Measurements from ENCODE around the gene ARID3A. TPM values are rescaled to one million over a fixed set of nuclear protein-coding genes. Genes with fewer than 3 reads are reported as not detected.

ARID3A gene
- total and polyA plus RNA-seq, 2 of the 13 experiments (the other 11 are each of a cell fraction or from before 2014, with no cell fraction given): 71.3 to 77.9 TPM

GRCh38 chr19:917323-918151, 8.3 kb upstream of the ARID3A start, which contains the start of gene KISS1R (continued):
- TF ChIP-seq CSRNP1 (CRISPR knock-in tag; IDR thresholded peaks at IDR 0.05): peak; percentile 88
- no peak for TF ChIP-seq ZNF101 (CRISPR knock-in tag; IDR thresholded peaks at IDR 0.05; ENCODE audit: borderline replicate concordance, low read depth)
- TF ChIP-seq ZNF777 (CRISPR knock-in tag; IDR thresholded peaks at IDR 0.05): peak; percentile 88; the same call in 1 of the 2 replicates
- TF ChIP-seq IRF2 (CRISPR knock-in tag; IDR thresholded peaks at IDR 0.05): no peak
- TF ChIP-seq FOXA1 (IDR thresholded peaks at IDR 0.05): no peak
- 0 out of 2 replicates have a peak, but pooled peaks have one; percentile 20 for TF ChIP-seq FOXA1 (CRISPR knock-in tag; IDR thresholded peaks at IDR 0.05)
- TF ChIP-seq SKI (IDR thresholded peaks at IDR 0.05; ENCODE audit: partially characterized antibody): peak; percentile 23
- TF ChIP-seq, protein P1, sequence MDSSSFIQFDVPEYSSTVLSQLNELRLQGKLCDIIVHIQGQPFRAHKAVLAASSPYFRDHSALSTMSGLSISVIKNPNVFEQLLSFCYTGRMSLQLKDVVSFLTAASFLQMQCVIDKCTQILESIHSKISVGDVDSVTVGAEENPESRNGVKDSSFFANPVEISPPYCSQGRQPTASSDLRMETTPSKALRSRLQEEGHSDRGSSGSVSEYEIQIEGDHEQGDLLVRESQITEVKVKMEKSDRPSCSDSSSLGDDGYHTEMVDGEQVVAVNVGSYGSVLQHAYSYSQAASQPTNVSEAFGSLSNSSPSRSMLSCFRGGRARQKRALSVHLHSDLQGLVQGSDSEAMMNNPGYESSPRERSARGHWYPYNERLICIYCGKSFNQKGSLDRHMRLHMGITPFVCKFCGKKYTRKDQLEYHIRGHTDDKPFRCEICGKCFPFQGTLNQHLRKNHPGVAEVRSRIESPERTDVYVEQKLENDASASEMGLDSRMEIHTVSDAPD (CRISPR knock-in tag; IDR thresholded peaks at IDR 0.05): 0 out of 2 replicates have a peak, but pooled peaks have one; percentile 58
- TF ChIP-seq HNRNPH1 (optimal IDR thresholded peaks at IDR 0.05; ENCODE audit: low read depth, low read length): no peak
- TF ChIP-seq SRY (CRISPR knock-in tag; IDR thresholded peaks at IDR 0.05): 0 out of 2 replicates have a peak, but pooled peaks have one; percentile 79
- TF ChIP-seq, protein P2, sequence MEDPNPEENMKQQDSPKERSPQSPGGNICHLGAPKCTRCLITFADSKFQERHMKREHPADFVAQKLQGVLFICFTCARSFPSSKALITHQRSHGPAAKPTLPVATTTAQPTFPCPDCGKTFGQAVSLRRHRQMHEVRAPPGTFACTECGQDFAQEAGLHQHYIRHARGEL (CRISPR knock-in tag; IDR thresholded peaks at IDR 0.05): no peak
- no peak for TF ChIP-seq ZNF569 (CRISPR knock-in tag; IDR thresholded peaks at IDR 0.05; ENCODE audit: borderline replicate concordance)
- TF ChIP-seq KAT7 (CRISPR knock-in tag; IDR thresholded peaks at IDR 0.05; ENCODE audit: borderline replicate concordance): peak; percentile 75; the same call in 1 of the 2 replicates
- no peak for TF ChIP-seq HBP1 (CRISPR knock-in tag; IDR thresholded peaks at IDR 0.05; ENCODE audit: low read depth)
- no peak for TF ChIP-seq SMARCE1 (IDR thresholded peaks at IDR 0.05; ENCODE audit: borderline replicate concordance)
- TF ChIP-seq ZFAT (CRISPR knock-in tag; conservative IDR thresholded peaks at IDR 0.05): 0 out of 2 replicates have a peak, but pooled peaks have one; percentile 62
- TF ChIP-seq DR1 (CRISPR knock-in tag; IDR thresholded peaks at IDR 0.05): 0 out of 2 replicates have a peak, but pooled peaks have one; percentile 18
- TF ChIP-seq DPF2 (CRISPR knock-in tag; IDR thresholded peaks at IDR 0.05; ENCODE audit: borderline replicate concordance, low read depth): peak; percentile 6; the same call in 1 of the 2 replicates
- no peak for TF ChIP-seq NCOA2 (CRISPR knock-in tag; IDR thresholded peaks at IDR 0.05)
- no peak for TF ChIP-seq ZNF556 (CRISPR knock-in tag; IDR thresholded peaks at IDR 0.05; ENCODE audit: borderline replicate concordance)
- TF ChIP-seq HDAC1 (CRISPR knock-in tag; IDR thresholded peaks at IDR 0.05): peak; percentile 77; the same call in 1 of the 2 replicates
- TF ChIP-seq ZKSCAN5 (CRISPR knock-in tag; IDR thresholded peaks at IDR 0.05): no peak
- peak; percentile 35; the same call in 1 of the 2 replicates for TF ChIP-seq SMC3 (IDR thresholded peaks at IDR 0.05; ENCODE audit: low read length)
- TF ChIP-seq ZNF792 (CRISPR knock-in tag; IDR thresholded peaks at IDR 0.05): no peak
- TF ChIP-seq ZNF619 (CRISPR knock-in tag; IDR thresholded peaks at IDR 0.05): peak; percentile 61; the same call in 1 of the 2 replicates
- TF ChIP-seq ZNF335 (CRISPR knock-in tag; IDR thresholded peaks at IDR 0.05): no peak
- no peak for TF ChIP-seq GTF2F1 (IDR thresholded peaks at IDR 0.05; ENCODE audit: low read length)
- TF ChIP-seq ZNF746 (CRISPR knock-in tag; IDR thresholded peaks at IDR 0.05): no peak; the same call in 1 of the 2 replicates

Data from HepG2 (cell line).